ENCODE data around the gene ALS2CL.

DNA sequence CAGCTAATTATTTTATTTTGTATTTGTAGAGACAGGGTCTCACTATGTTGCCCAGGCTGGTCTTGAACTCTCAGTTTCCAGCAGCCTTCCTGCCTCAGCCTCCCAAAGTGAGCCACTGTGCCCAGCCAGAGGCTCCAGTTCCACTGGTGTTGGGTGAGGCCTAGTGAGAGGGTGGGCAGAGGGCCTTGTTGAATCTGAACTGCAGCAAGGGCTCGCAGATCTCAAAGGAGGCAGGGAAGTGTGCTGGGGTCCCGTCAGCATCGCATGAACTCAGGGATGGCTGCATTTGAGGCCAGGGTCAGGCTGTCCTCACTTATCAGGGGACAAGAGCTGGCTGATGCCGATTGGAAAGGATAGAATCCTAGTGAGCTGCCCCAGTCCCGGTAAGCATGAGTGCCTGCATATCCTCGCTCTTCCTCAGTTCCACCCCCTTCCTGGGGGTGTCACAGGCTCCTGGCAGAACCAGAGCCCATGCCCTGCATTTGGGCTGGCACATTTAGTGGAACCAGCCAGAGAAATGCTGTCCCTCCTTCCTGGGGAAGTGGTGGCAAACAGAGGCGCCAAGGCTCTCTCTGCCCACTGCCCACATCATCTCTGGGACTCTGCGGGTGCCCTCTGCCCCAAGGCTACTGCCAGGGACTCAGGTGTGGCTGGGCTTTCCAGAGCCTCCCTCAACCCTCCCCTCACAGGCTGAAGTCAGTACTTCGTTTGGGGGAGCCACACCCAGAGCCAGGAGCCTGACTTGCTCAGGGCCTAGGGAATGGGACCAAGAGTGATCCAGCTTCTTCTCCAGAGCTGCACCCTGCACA lies 24.1 kb downstream of the ALS2CL start:
- TF ChIP-seq, protein P1, sequence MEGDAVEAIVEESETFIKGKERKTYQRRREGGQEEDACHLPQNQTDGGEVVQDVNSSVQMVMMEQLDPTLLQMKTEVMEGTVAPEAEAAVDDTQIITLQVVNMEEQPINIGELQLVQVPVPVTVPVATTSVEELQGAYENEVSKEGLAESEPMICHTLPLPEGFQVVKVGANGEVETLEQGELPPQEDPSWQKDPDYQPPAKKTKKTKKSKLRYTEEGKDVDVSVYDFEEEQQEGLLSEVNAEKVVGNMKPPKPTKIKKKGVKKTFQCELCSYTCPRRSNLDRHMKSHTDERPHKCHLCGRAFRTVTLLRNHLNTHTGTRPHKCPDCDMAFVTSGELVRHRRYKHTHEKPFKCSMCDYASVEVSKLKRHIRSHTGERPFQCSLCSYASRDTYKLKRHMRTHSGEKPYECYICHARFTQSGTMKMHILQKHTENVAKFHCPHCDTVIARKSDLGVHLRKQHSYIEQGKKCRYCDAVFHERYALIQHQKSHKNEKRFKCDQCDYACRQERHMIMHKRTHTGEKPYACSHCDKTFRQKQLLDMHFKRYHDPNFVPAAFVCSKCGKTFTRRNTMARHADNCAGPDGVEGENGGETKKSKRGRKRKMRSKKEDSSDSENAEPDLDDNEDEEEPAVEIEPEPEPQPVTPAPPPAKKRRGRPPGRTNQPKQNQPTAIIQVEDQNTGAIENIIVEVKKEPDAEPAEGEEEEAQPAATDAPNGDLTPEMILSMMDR (IDR thresholded peaks at IDR 0.05 in 2 of 3, conservative IDR thresholded peaks at IDR 0.05 in 1 of 3; ENCODE audit: borderline replicate concordance in 1 of 3, insufficient read depth in 1 of 3, low read depth in 2 of 3, low read length in 2 of 3) = no peak
- TF ChIP-seq POLR2A (IDR thresholded peaks at IDR 0.05; ENCODE audit: borderline replicate concordance, extremely low read depth, insufficient read depth, insufficient read length) (no peak), EZH2phosphoT487 (IDR thresholded peaks at IDR 0.05; ENCODE audit: borderline replicate concordance) (no peak), EZH2 (IDR thresholded peaks at IDR 0.05) (no peak), YY1 (IDR thresholded peaks at IDR 0.05; ENCODE audit: extremely low read depth, insufficient replicate concordance, low read depth, low read length) (no peak), JUND (IDR thresholded peaks at IDR 0.05) (no peak), REST (IDR thresholded peaks at IDR 0.05; ENCODE audit: low read depth) (no peak), POLR2AphosphoS5 (IDR thresholded peaks at IDR 0.05; ENCODE audit: low read depth, low read length) (no peak), ZNF274 (IDR thresholded peaks at IDR 0.05; ENCODE audit: low read depth, low read length) (no peak), ZBTB33 (IDR thresholded peaks at IDR 0.05; ENCODE audit: extremely low read depth, insufficient replicate concordance, low read length) (no peak), CEBPB (IDR thresholded peaks at IDR 0.05; ENCODE audit: low read depth) (no peak)
- TF ChIP-seq, protein P2, sequence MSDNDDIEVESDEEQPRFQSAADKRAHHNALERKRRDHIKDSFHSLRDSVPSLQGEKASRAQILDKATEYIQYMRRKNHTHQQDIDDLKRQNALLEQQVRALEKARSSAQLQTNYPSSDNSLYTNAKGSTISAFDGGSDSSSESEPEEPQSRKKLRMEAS (IDR thresholded peaks at IDR 0.05) = no peak

Measured in HCT116 (cell line).